DOHH2 (cell line): Measurements from ENCODE around the gene SHISA5.

Experiments
- H3F3A ChIP-seq: fragments of 200-600 bp; sonication (generic), shearing (Covaris generic); 2 replicates; pipeline ENCODE4 v1.6.0; 2016; ENCODE audit warnings: antibody characterized with exemption, mild to moderate bottlenecking; ENCODE audit not compliant: control insufficient read depth, insufficient read depth
- H3K27ac ChIP-seq: fragments of 200-600 bp; sonication (generic); 2 replicates; pipeline ENCODE4 v1.5.1; 2014; ENCODE audit warnings: low read depth, mild to moderate bottlenecking, low read length, moderate library complexity
- H3K27me3 ChIP-seq: fragments of 200-600 bp; sonication (generic); 2 replicates; pipeline ENCODE4 v1.6.1; 2014; ENCODE audit warnings: mild to moderate bottlenecking, low read length, mixed read lengths; ENCODE audit not compliant: control insufficient read depth
- H3K36me3 ChIP-seq: fragments of 200-600 bp; sonication (generic); 2 replicates; pipeline ENCODE4 v1.6.1; 2014; ENCODE audit warnings: mild to moderate bottlenecking, low read length, moderate library complexity, mixed read lengths; ENCODE audit not compliant: control insufficient read depth
- H3K4me1 ChIP-seq: fragments of 200-600 bp; sonication (generic); 2 replicates; pipeline ENCODE4 v1.6.1; 2014; ENCODE audit warnings: mild to moderate bottlenecking, low read length, mixed read lengths; ENCODE audit not compliant: control insufficient read depth
- H3K4me2 ChIP-seq: fragments of 200-600 bp; sonication (generic); 2 replicates; pipeline ENCODE4 v1.6.0; 2014; ENCODE audit warnings: mild to moderate bottlenecking, low read length, moderate library complexity
- H3K4me3 ChIP-seq: fragments of 200-600 bp; sonication (generic); 2 replicates; pipeline ENCODE4 v1.5.1; 2014; ENCODE audit warnings: mild to moderate bottlenecking, low read length, mixed read lengths
- H3K79me2 ChIP-seq: fragments of 200-600 bp; sonication (generic); 2 replicates; pipeline ENCODE4 v1.6.1; 2014; ENCODE audit warnings: mild to moderate bottlenecking, low read length, mixed read lengths; ENCODE audit not compliant: control insufficient read depth
- H3K9me2 ChIP-seq: fragments of 200-600 bp; sonication (generic); replicated peaks from 2 replicates; pipeline ENCODE4 v1.6.1; 2014; ENCODE audit warnings: mild to moderate bottlenecking, low read length, mixed read lengths; ENCODE audit not compliant: control insufficient read depth
- H3K9me3 ChIP-seq: fragments of 200-600 bp; sonication (generic); 2 replicates; pipeline ENCODE4 v1.6.1; 2014; ENCODE audit warnings: antibody characterized with exemption, low read length, mixed read lengths; ENCODE audit not compliant: control insufficient read depth, insufficient read depth
- H4K20me1 ChIP-seq: fragments of 200-600 bp; sonication (generic); 2 replicates; pipeline ENCODE4 v1.6.0; 2014; ENCODE audit warnings: low read depth, mild to moderate bottlenecking, antibody characterized with exemption, low read length, moderate library complexity; ENCODE audit not compliant: control insufficient read depth, insufficient read depth
- CTCF ChIP-seq: fragments of 200-600 bp; sonication (generic); IDR thresholded peaks from one replicate; pipeline ENCODE4 v1.5.1; 2014; ENCODE audit warnings: antibody characterized with exemption, mild to moderate bottlenecking, low read depth, low read length; ENCODE audit not compliant: poor library complexity, severe bottlenecking
- EZH2phosphoT487 ChIP-seq: fragments of 200-600 bp; sonication (generic); IDR thresholded peaks from 2 replicates; pipeline ENCODE4 v1.6.1; 2017; ENCODE audit warnings: borderline replicate concordance, mild to moderate bottlenecking, antibody characterized with exemption, low read length, moderate library complexity, mixed read lengths

SHISA5 gene

GRCh38 chr3:48514431-48515227, 10.7 kb upstream of the SHISA5 start:
- no peak overlapping the region for H3K4me2 ChIP-seq
- no peak overlapping the region for H3K4me3 ChIP-seq
- no peaks in the 10 kb centered on the region for H3K36me3 ChIP-seq
- H3K27me3 ChIP-seq = no peaks in the 10 kb centered on the region
- no peaks in the 10 kb centered on the region for H3K9me2 ChIP-seq
- no peaks in the 10 kb centered on the region for H3K9me3 ChIP-seq
- no peaks in the 10 kb centered on the region for H3F3A ChIP-seq
- no peak for TF ChIP-seq CTCF
- no peak for TF ChIP-seq EZH2phosphoT487
- no peaks in the 10 kb centered on the region for H3K79me2 ChIP-seq
- no peak overlapping the region for H3K27ac ChIP-seq
- H3K4me1 ChIP-seq = peaks cover 12% of the 10 kb centered on the region
- H4K20me1 ChIP-seq = no peaks in the 10 kb centered on the region

GRCh38 chr3:48511551-48511950, 7.6 kb upstream of the SHISA5 start:
- peaks cover 26% of the 10 kb centered on the region for H3K4me1 ChIP-seq
- no peaks in the 10 kb centered on the region for H3K79me2 ChIP-seq
- TF ChIP-seq EZH2phosphoT487 = no peak
- no peak for TF ChIP-seq CTCF
- no peaks in the 10 kb centered on the region for H3K9me2 ChIP-seq
- H3K4me2 ChIP-seq = no peak overlapping the region
- no peaks in the 10 kb centered on the region for H3K36me3 ChIP-seq
- no peak overlapping the region for H3K27ac ChIP-seq
- H3K9me3 ChIP-seq = no peaks in the 10 kb centered on the region
- no peaks in the 10 kb centered on the region for H4K20me1 ChIP-seq
- no peak overlapping the region for H3K4me3 ChIP-seq
- H3F3A ChIP-seq = peaks cover 3% of the 10 kb centered on the region; the same call in 1 of the 2 replicates
- H3K27me3 ChIP-seq = no peaks in the 10 kb centered on the region

GRCh38 chr3:48507256-48508061, 3.5 kb upstream of the SHISA5 start:
- Histone ChIP-seq H3K4me3 (no peak overlapping the region), H3K9me2 (no peaks in the 10 kb centered on the region), H4K20me1 (no peaks in the 10 kb centered on the region), H3K79me2 (peaks cover 5% of the 10 kb centered on the region; the same call in 1 of the 2 replicates), H3F3A (peaks cover 3% of the 10 kb centered on the region; the same call in 1 of the 2 replicates), H3K27ac (no peak overlapping the region), H3K4me1 (peaks cover 34% of the 10 kb centered on the region), H3K4me2 (peak overlapping the region; percentile 28; the same call in 1 of the 2 replicates), H3K9me3 (no peaks in the 10 kb centered on the region), H3K27me3 (no peaks in the 10 kb centered on the region), H3K36me3 (no peaks in the 10 kb centered on the region)
- TF ChIP-seq CTCF = peak; percentile 88
- no peak for TF ChIP-seq EZH2phosphoT487
